ENCODE measurements around the gene RBM17.
"Not testable (repeated sequence)": the region's sequence is repeated elsewhere in the genome, so short reads cannot be mapped to it uniquely, and the experiment has no call there.

RBM17 gene

DNA sequence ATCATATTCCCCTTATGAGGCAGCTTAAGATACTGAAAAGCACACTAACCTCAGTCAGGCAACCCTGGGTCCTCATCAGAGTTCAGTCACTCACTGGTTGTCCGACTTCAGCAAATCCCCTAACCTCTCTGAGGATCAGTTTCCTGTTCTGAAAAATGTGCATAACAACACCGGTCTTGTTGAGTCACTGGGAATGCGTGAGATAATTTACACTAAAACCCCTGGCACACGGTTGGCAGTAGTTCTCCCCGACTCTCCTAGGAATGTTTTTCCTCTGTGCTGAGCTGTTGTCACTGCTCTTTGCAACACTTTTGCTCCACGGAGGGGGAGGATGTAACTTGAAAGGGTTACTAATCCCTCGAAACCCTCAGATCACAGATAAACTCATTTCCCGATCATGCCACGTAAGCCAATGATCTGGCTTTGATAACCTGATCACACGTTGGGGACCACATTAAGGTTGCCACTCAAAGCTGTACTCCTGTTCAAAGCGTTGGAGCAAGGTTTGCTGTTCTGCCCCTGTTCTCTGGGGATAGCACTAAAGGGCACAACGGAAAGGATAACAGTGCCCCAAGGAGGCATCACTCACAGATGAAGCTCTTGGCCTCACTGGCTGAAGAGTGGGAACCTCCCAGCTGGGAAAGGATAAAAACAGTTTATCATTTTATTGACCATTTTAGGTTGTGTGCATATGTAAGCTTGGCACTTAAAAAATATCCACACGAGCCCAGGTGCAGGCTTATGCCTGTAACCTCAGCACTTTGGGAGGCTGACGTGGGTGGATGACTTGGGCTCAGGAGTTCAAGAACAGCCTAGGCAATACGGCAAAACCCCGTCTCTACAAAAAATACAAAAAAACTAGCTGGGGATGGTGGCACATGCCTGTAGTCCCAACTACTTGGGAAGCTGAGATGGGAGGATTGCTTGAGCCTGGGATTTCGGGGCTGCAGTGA lies 5.0 kb upstream of the RBM17 start:
- no peaks in the 10 kb centered on the region for H3K27me3 Mint-ChIP-seq
- H3K27ac Mint-ChIP-seq = no peak overlapping the region
- no peaks in the 10 kb centered on the region for H3K9me3 Mint-ChIP-seq
- no peak overlapping the region for H3K4me3 Mint-ChIP-seq
- H3K36me3 Mint-ChIP-seq = no peaks in the 10 kb centered on the region
- ATAC-seq = no peak
- peaks cover 34% of the 10 kb centered on the region for H3K4me1 Mint-ChIP-seq

DNA sequence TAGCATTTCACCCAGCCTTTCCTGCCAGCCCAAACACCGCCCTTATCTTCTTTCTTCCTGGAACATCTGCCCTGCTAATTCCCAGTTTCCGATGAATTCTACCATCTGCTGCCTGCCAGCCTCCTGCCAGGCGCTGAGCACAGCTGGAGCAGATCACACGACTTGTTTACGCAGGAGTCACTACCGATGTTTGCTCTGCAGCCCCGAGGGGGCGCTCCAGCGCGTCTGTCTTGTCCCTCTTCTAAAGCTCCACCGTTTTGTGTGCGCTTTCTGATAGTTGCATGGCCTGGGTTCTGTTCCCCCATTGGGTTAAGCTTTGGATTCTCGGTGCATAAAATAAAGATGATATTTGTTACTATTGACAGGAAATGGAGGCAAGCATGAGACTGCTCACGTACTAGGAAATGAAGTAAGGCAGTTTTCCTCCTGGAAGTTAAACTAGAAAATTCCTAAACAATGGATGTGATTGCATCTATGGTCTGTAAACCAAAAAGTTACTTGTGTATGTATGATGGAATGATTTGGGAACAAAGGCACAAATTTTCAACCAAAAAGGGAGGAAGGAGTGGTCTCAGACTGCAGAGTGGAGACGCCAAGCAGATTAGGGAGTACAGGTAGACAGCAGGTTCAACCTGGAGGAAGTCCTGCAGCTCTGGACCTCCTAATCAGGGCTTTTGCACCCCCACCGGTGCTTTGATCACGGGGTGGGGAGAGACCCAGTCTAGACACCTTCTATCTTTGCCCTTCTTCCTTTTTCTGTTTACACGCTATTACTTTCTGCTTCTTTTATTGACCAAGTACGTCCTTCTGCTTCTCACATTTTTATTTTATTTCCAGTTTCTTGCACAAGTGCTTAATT lies 2.2 kb upstream of the RBM17 start:
- peak overlapping the region; percentile 63 for H3K4me3 Mint-ChIP-seq
- H3K9me3 Mint-ChIP-seq = no peaks in the 10 kb centered on the region
- no peaks in the 10 kb centered on the region for H3K27me3 Mint-ChIP-seq
- H3K36me3 Mint-ChIP-seq = no peaks in the 10 kb centered on the region
- H3K27ac Mint-ChIP-seq = peak overlapping the region; percentile 79
- peaks cover 56% of the 10 kb centered on the region for H3K4me1 Mint-ChIP-seq
- ATAC-seq = peak; percentile 78

DNA sequence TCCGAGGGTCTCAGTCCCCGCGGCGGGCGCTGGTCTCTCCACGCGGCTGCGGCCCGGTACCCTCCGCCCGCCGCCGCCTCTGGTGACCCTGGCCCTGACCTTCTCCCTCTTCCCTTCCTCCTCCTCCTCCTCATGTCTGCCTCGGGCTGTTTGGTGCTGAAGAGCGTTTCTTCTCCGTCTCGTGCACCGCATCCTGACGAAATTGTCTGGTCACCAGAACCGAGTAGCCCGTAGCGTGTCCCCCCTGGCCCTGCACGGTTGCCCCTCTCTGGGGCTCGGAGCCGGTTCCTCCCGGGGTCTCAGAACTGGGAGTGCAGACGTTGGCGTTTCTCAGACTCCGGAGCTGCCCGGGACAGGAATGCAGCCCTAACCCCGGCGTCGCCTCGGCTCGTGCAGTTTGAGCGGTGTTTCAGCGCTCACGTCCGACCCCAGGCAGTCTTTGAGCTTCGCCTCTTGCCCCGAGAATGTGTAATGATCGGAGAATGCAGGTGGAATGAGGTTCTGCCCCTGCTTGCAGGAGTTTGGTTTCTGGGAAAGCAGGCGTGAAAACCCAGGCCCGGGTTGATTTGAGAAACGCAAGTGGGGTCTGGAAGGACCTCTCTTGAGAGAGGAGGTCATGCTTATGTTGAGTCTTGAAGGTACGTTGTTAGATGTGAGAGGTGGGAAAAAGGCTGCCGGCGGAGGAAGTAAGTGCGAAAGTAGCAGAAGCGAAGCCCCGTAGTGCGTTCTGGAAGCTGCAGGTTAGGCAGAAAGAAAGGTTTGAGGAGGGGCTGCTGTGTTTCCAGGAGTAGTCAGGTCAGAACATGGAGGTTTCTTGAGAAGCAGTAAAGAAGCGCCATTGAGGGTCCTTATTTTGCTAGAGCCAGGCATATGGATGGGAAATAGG lies 743 bp downstream of the RBM17 start:
- Mint-ChIP-seq H3K27me3 (no peaks in the 10 kb centered on the region), H3K4me3 (peak overlapping the region; percentile 91), H3K4me1 (peaks cover 83% of the 10 kb centered on the region), H3K9me3 (no peaks in the 10 kb centered on the region), H3K36me3 (peaks cover 13% of the 10 kb centered on the region), H3K27ac (peak overlapping the region; percentile 79)
- no peak for ATAC-seq

DNA sequence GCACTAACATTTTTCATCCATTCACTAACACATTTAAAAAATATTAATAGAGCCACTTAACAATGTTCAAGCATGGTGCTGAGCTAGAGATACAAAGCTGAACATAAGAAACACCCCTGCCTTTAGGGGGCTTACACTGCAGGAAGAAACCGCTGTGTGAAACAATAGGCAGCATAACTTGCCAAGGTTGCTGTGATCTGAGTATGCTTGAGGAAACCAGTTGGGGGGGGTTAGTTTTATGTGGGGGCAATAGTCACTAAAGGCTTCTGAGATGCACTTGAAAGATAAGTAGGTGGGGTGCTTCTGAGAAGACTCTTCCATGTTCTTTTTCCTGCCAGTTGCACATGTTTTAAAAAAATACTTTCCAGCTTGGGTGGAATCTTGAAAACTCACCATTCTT lies 2.8 kb downstream of the RBM17 start:
- peaks cover 16% of the 10 kb centered on the region for H3K36me3 Mint-ChIP-seq
- peaks cover 88% of the 10 kb centered on the region for H3K4me1 Mint-ChIP-seq
- H3K27ac Mint-ChIP-seq = no peak overlapping the region
- H3K27me3 Mint-ChIP-seq = no peaks in the 10 kb centered on the region
- H3K9me3 Mint-ChIP-seq = no peaks in the 10 kb centered on the region
- no peak for ATAC-seq
- no peak overlapping the region for H3K4me3 Mint-ChIP-seq

DNA sequence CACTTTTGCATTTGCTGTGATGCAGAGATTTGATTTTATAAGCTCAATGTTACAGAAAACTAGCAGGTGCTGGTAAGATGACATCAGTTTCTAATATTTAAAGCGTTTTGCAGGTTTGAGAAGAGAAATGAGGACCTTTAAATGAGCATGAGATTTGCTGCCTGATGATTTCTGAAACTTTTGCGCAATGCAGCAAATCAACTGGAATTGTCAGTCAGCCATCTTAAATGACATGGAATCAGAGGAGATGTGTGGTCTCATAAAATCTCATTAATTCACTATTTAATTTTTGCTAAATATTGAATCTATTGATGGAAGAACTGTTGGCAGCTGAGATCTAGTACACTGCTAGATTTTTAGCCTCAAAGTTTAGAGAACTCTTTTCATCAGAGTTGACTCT lies 3.9 kb downstream of the RBM17 start:
- Mint-ChIP-seq H3K27me3 (no peaks in the 10 kb centered on the region), H3K4me3 (no peak overlapping the region), H3K4me1 (peaks cover 85% of the 10 kb centered on the region), H3K9me3 (no peaks in the 10 kb centered on the region), H3K36me3 (peaks cover 26% of the 10 kb centered on the region), H3K27ac (no peak overlapping the region)
- no peak for ATAC-seq

DNA sequence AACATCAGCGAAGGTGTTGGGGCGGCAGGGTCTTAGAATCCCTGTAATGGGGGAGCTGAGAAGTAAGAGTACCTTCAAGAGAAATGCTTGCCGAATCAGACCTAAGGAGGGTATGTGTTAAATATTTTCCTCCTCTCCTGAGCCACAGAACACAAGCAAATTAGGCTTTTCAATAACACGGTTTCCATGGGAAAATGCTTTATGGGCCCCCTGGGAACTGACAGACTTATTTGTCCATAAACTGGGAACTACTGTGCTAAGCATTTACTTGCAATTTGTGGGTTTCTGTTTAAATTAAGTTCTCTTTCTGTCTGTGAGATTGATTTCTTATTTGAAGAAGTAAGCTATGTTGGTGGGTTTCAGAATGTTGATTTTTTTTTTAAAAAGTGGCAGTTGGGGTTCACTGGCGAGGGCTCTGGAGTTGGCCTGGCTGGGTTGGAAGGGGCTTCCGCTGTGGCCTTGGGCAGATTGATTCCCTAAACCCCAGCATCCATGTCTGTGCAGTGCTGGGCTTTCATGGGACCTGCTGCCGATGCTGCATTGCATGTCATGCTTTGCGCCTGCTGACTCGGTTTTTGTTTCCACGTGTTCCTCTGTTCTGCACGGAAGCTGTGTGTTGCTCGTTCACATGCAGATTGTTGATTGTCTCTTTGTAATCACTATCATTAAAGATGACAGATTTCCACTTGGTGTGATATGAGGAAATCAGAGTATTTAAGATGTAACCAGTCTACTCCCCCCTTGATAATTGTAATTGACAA lies 7.2 kb downstream of the RBM17 start:
- H3K27ac Mint-ChIP-seq = no peak overlapping the region

DNA sequence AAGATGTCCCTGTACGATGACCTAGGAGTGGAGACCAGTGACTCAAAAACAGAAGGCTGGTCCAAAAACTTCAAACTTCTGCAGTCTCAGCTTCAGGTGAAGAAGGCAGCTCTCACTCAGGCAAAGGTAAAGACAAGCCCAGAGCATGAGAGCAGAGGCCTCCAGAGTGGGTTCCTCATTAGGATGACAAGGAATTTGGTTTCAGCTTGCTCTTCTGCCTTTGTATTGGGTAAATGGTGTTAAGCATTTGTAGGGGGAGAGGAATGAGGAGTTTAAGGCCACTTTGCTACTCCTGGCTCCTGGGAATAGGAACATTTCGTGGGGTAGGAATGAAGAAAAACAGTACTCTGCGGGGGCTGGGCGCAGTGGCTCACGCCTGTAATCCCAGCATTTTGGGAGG lies 8.2 kb downstream of the RBM17 start:
- ATAC-seq = no peak
- Mint-ChIP-seq H3K4me1 (peaks cover 70% of the 10 kb centered on the region), H3K4me3 (no peak overlapping the region), H3K36me3 (peaks cover 41% of the 10 kb centered on the region), H3K9me3 (no peaks in the 10 kb centered on the region), H3K27ac (peak overlapping the region; percentile 15), H3K27me3 (no peaks in the 10 kb centered on the region)

More for the DNA sequence above, 7.2 kb downstream of the RBM17 start:
- Mint-ChIP-seq H3K4me3 (no peak overlapping the region), H3K4me1 (peaks cover 73% of the 10 kb centered on the region), H3K36me3 (peaks cover 41% of the 10 kb centered on the region), H3K27me3 (no peaks in the 10 kb centered on the region), H3K9me3 (no peaks in the 10 kb centered on the region)
- no peak for ATAC-seq

DNA sequence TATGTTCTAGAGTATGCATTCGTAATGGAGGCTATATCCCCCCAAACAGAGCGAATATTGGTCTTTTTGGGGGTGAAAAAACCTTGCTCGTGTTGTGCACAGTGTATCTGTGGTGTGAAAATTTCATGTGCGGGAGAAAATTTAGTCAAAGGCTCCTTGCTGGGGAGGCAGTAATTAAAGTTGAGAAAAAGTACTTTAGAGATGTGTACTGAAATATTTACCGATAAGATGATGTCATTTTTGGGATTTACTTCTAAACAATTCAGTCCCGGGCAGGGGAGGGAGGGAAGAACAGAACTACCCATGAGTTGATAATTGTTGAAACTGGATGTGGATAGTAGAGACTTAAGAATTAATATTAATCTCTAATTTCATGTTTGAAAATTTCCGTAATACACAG lies 9.3 kb downstream of the RBM17 start:
- no peak for ATAC-seq
- H3K4me3 Mint-ChIP-seq = no peak overlapping the region
- H3K9me3 Mint-ChIP-seq = no peaks in the 10 kb centered on the region
- peaks cover 62% of the 10 kb centered on the region for H3K4me1 Mint-ChIP-seq
- no peaks in the 10 kb centered on the region for H3K27me3 Mint-ChIP-seq
- H3K36me3 Mint-ChIP-seq = peaks cover 42% of the 10 kb centered on the region
- no peak overlapping the region for H3K27ac Mint-ChIP-seq

DNA sequence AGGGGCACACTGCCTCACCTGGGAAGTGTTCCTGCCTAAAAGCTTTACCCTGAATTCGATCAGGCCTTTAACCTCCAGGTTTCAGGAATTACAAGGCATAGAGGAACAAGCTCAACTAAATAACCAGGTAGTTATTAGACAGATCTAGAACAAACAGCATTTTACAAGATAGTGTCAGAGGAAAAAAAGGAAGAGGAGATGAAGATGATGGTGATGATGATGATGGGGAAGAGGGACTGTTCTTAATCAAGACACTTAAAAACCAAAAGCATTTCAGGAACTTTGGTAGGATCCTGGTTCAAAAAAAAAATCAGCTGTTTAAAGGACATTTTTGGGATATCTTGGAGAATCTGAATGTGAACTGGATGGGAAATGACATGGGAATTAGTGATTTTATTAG lies 11.5 kb downstream of the RBM17 start:
- no peaks in the 10 kb centered on the region for H3K9me3 Mint-ChIP-seq
- H3K27ac Mint-ChIP-seq = peak overlapping the region; percentile 54
- H3K36me3 Mint-ChIP-seq = peaks cover 48% of the 10 kb centered on the region
- H3K27me3 Mint-ChIP-seq = no peaks in the 10 kb centered on the region
- no peak overlapping the region for H3K4me3 Mint-ChIP-seq
- ATAC-seq = no peak
- H3K4me1 Mint-ChIP-seq = peaks cover 40% of the 10 kb centered on the region

DNA sequence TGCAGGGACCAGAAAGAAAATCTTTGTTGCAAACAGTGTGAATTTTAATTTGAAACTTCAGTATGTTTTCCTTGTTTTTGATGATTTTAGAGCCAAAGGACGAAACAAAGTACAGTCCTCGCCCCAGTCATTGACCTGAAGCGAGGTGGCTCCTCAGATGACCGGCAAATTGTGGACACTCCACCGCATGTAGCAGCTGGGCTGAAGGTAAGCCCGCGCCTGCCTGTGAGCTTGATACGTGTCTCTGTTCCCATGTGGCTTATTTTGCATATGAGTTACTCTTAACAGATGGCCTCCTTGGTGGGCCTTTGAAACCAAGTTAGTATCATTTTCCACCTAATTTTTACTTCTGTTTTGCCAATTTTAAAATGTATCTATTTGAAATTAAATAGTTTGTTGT lies 12.3 kb downstream of the RBM17 start:
- H3K27ac Mint-ChIP-seq = peak overlapping the region; percentile 54
- H3K4me1 Mint-ChIP-seq = peaks cover 32% of the 10 kb centered on the region
- peak; percentile 77 for ATAC-seq
- H3K36me3 Mint-ChIP-seq = peaks cover 54% of the 10 kb centered on the region
- H3K9me3 Mint-ChIP-seq = no peaks in the 10 kb centered on the region
- no peak overlapping the region for H3K4me3 Mint-ChIP-seq
- H3K27me3 Mint-ChIP-seq = no peaks in the 10 kb centered on the region

DNA sequence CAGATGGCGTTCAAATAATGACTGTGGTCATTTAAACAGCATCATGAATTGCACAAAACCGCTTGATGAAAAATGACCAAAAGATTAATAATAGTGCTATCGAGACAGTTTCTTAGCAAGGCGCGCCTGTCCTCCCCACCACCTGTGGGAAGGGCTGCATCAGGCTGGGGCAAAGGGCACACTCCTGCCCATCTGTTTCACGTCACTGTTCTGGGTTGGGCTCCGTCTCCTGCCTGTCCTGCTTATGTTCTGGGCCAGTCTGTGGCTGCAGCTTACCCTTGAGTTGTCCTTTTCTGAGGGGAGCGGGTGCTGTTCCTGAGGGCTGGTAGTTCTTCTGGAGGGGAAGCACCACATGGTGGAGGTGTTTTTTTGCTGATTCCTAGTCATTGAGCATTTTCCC lies 13.3 kb downstream of the RBM17 start:
- no peak overlapping the region for H3K4me3 Mint-ChIP-seq
- peak overlapping the region; percentile 42 for H3K27ac Mint-ChIP-seq
- ATAC-seq = no peak
- no peaks in the 10 kb centered on the region for H3K9me3 Mint-ChIP-seq
- H3K27me3 Mint-ChIP-seq = no peaks in the 10 kb centered on the region
- peaks cover 28% of the 10 kb centered on the region for H3K4me1 Mint-ChIP-seq
- peaks cover 58% of the 10 kb centered on the region for H3K36me3 Mint-ChIP-seq

DNA sequence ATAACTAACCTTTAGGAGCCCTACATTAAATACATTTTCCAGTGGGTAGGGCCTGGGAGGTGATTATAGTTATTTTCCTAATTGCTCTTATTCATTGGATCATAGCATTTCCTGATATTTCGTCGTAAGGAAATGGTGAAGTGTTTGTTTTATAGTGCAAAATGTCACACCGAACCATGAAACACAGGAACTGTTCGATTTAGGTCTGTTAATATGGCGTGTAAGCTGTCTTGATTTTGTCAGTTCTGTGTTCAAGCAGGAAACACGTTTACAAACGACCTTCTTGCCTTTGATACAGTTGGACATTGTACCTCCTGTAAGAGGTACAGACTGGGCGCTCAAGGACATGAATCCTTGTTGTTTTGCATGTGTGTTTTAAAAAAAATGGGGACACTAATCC lies 14.8 kb downstream of the RBM17 start:
- Mint-ChIP-seq H3K9me3 (no peaks in the 10 kb centered on the region), H3K27me3 (no peaks in the 10 kb centered on the region), H3K27ac (no peak overlapping the region), H3K4me1 (peaks cover 24% of the 10 kb centered on the region), H3K36me3 (peaks cover 53% of the 10 kb centered on the region), H3K4me3 (no peak overlapping the region)
- no peak for ATAC-seq

DNA sequence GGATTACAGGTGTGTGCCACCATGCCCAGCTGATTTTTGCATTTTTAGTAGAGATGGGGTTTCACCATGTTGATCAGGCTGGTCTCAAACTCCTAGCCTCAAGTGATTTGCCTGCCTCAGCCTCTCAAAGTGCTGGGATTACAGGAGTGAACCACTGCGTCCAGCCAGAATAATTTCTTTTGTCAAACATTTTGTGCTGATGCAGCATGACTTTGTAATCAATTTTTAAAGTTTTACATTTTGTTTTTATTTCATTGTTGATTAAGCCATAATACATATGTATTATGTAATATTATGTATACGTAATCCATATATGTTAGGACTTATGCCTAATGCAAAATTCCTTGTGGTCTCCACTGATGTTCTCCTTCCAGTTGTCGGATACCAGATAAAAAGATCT lies 18.8 kb downstream of the RBM17 start:
- not testable (repeated sequence) for H3K27ac Mint-ChIP-seq
- peaks cover 75% of the 10 kb centered on the region for H3K36me3 Mint-ChIP-seq

DNA sequence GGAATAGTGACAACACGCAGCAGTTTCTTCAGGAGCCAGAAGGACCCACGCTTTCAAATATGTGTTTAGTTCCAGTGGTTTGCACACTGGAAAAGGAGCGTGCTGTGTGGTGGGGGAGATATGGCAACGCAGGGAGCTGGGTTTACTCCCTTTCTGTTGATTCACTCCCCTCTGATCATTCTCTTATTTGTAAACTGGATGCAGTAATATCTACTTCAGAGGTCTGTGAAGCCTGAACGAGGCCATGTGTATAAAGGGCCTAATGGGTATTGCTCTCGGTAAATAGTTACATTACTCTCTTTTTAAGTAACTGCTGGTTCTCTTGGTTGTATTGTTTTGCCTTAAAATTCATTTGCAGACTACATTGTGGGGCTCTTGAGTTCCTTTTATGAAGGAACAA lies 19.2 kb downstream of the RBM17 start:
- peaks cover 76% of the 10 kb centered on the region for H3K36me3 Mint-ChIP-seq
- no peaks in the 10 kb centered on the region for H3K27me3 Mint-ChIP-seq
- no peak overlapping the region for H3K4me3 Mint-ChIP-seq
- ATAC-seq = no peak
- peaks cover 13% of the 10 kb centered on the region for H3K4me1 Mint-ChIP-seq
- no peaks in the 10 kb centered on the region for H3K9me3 Mint-ChIP-seq
- no peak overlapping the region for H3K27ac Mint-ChIP-seq

More for the DNA sequence above, 18.8 kb downstream of the RBM17 start:
- peaks cover 13% of the 10 kb centered on the region for H3K4me1 Mint-ChIP-seq
- not testable (repeated sequence) for ATAC-seq, H3K9me3 Mint-ChIP-seq, H3K4me3 Mint-ChIP-seq, H3K27me3 Mint-ChIP-seq
